Measurements from ENCODE around the gene ZSCAN12.
A peak's percentile ranks its signal among the peaks of the same experiment; 100 is the strongest.

DNA sequence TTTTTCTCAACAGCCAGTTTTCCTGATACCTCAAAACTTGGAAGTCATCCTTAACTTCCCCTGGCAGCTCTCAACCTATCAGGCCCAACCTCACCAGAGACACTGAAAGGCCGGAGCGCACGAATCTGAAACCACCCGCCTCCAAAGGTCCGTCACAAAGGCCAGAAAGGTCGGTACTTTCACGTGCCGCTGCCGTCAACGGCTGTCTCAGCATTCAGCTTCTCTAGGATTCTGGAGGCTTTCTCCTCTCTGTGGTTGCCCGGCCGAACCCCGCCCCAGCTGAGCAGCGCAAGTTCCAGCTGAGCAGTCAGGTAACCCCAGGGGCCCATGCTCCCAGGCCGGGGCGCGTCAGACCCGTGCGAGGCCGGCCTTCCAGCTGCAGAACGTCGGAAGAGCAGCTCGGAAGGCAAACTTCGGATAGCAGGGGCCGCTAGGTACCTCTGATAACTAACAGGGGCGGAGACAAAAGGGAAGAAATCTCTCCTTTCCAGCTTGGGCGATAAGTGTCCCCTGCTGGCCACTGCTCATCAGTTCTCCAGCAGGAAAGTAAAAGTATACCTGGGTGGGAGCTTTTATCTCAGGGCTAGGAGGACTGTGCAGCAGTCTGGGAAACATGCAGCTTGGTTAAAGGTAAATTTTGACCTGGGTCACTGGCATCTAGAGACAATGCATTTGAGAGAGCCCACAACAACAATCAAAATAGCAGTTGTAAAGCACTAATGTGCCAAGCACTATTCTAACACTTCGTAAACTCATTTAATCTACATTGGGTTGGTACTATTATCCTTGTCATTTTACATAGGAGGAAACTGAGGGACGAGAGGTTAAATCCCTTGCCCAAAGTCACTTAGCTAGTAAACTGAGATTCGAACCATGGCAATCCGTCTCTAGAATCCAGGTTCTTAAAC is 16.1 kb downstream of the ZSCAN12 start:
- TF ChIP-seq, protein P1, sequence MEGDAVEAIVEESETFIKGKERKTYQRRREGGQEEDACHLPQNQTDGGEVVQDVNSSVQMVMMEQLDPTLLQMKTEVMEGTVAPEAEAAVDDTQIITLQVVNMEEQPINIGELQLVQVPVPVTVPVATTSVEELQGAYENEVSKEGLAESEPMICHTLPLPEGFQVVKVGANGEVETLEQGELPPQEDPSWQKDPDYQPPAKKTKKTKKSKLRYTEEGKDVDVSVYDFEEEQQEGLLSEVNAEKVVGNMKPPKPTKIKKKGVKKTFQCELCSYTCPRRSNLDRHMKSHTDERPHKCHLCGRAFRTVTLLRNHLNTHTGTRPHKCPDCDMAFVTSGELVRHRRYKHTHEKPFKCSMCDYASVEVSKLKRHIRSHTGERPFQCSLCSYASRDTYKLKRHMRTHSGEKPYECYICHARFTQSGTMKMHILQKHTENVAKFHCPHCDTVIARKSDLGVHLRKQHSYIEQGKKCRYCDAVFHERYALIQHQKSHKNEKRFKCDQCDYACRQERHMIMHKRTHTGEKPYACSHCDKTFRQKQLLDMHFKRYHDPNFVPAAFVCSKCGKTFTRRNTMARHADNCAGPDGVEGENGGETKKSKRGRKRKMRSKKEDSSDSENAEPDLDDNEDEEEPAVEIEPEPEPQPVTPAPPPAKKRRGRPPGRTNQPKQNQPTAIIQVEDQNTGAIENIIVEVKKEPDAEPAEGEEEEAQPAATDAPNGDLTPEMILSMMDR (IDR thresholded peaks at IDR 0.05) = peak in 5 of 7 experiments; percentile 35 to 67 (median 56)
- TF ChIP-seq POLR2A (IDR thresholded peaks at IDR 0.05) = peak; percentile 23 to 59 (median 59)

Data from body of pancreas (tissue), 4 donors.